ENCODE data around the gene TBXA2R. TPM values are rescaled to one million over a fixed set of nuclear protein-coding genes. Genes with fewer than 3 reads are reported as not detected.
"Not testable (repeated sequence)": the region's sequence is repeated elsewhere in the genome, so short reads cannot be mapped to it uniquely, and the experiment has no call there.

Gene TBXA2R
- total and polyA plus RNA-seq, 9 donors = 0.53 to 2.8 (median 2.2) TPM

DNA sequence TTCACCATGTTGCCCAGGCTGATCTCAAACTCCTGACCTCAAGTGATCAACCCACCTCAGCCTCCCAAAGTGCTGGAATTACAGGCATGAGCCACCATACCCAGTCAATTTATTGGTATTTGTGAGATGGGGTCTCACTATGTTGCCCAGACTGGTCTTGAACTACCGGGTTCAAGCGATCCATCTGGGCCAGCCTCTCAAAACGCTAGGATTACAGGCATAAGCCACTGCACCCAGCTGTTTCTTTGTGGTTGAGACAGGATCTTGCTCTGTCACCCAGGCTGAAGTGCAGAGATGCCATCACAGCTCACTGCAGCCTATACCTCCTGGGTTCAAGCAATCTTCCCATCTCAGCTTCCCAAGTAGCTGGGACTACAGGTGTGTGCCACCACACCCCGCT, 24.9 kb downstream of the TBXA2R start:
- H3K27me3 ChIP-seq (ENCODE audit: control insufficient read depth, insufficient read depth, low read length) = peaks cover 32% of the 10 kb centered on the region
- not testable (repeated sequence) for H3K27ac ChIP-seq (ENCODE audit: low read length); H3K4me1 ChIP-seq (ENCODE audit: control insufficient read depth, insufficient read depth, low read length); H3K36me3 ChIP-seq (ENCODE audit: control insufficient read depth, insufficient read depth, low read length); DNase-seq; H3K4me3 ChIP-seq (ENCODE audit: low read length); H3K9me3 ChIP-seq (replicated peaks; ENCODE audit: control insufficient read depth, low read depth, low read length)
- WGBS (ENCODE audit: insufficient coverage) = 50% methylated on average over 1 of the region's 4 CpGs

DNA sequence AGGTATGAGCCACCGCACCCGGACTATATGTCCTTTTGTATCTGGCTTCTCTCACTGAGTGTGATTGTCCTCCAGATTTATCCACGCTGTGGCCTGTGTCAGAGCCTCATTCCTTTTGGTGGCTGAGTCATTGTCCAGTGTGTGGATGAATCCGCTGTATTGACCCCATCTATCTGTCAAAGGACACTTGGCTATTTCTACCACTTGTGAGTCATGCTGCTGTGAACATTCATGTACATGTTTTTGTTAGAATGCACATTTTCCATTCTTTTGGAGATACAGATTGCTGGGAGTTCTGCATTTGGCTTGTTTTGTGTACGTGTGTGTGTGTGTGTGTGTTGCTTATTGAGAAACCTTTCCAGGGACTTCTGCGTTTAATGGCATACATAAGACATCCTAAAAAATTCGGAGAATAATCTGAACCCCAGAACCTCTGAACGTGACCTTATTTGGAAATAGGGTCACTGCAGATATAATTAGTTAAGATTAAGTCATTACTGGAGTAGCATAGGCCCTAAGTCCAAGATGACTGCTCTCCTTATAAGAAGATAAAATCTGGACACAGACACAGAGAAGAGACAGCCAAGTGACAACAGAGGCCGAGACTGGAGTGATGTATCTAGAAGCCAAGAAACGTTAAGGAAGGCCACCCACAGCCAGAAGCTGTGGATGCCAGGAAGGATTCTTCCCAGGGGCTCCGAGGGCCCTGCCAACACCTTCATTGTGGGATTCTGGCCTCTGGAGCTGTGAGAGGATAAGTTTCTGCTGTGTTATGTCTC, 26.3 kb downstream of the TBXA2R start:
- Histone ChIP-seq H3K27ac (ENCODE audit: low read length) (no peak overlapping the region), H3K27me3 (ENCODE audit: control insufficient read depth, insufficient read depth, low read length) (peaks cover 18% of the 10 kb centered on the region), H3K4me3 (ENCODE audit: low read length) (no peak overlapping the region), H3K9me3 (replicated peaks; ENCODE audit: control insufficient read depth, low read depth, low read length) (no peaks in the 10 kb centered on the region), H3K4me1 (ENCODE audit: control insufficient read depth, insufficient read depth, low read length) (peaks cover 13% of the 10 kb centered on the region), H3K36me3 (ENCODE audit: control insufficient read depth, insufficient read depth, low read length) (peaks cover 2% of the 10 kb centered on the region)
- WGBS (ENCODE audit: insufficient coverage) = 59% methylated on average over 5 of the region's 11 CpGs
- peak; percentile 77 for DNase-seq

DNA sequence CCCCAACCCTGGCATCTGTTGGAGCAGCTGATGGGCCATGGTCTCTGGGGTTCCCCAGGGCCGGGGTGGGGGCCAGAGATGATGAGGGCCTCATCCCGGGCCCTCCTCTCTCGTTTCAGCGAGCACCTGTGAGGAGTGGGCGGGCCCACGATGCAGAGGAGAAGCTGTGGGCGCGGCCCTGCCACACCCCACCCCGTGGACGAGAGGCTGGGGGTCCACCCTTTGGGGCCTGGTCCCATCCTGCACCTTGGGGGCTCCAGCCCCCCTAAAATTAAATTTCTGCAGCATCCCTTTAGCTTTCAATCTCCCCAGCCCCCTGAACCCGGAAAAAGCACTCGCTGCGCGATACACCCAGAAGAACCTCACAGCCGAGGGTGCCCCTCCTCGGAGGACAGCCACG, 28.3 kb downstream of the TBXA2R start:
- Histone ChIP-seq H3K27ac (ENCODE audit: low read length) (no peak overlapping the region), H3K27me3 (ENCODE audit: control insufficient read depth, insufficient read depth, low read length) (peaks cover 2% of the 10 kb centered on the region), H3K4me3 (ENCODE audit: low read length) (no peak overlapping the region), H3K36me3 (ENCODE audit: control insufficient read depth, insufficient read depth, low read length) (peaks cover 12% of the 10 kb centered on the region), H3K4me1 (ENCODE audit: control insufficient read depth, insufficient read depth, low read length) (peaks cover 21% of the 10 kb centered on the region), H3K9me3 (replicated peaks; ENCODE audit: control insufficient read depth, low read depth, low read length) (no peaks in the 10 kb centered on the region)
- no peak for DNase-seq
- WGBS (ENCODE audit: insufficient coverage) = 72% methylated on average over 15 of the region's 17 CpGs

DNA sequence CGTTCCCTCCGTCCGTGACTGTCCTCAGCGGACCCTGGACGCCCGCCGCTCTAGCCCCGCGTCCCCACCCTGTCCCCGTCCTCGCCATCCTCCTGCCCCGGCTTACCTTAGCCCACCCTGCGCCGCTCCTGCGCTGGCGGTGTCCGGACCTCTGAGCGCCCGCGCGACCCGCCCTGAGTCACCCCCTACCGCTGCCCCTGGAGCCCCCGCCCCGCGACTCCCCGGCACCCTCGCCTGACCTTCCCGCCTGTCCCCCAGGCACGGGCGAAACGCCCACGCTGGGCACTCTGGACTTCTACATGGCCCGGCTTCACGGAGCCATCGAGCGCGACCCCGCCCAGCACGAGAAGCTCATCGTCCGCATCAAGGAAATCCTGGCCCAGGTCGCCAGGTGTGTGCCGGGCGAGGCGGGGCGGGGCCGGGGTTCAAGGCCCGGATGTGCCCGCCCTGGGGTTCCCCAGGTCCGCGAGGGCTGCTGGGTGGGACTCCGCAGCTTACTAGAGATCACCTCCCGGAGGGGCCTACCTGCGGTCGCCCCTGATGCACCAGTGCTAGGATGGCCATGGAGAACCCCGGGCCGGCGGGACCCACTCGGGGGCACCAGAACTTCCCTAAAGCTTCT, 28.8 kb downstream of the TBXA2R start:
- peaks cover 12% of the 10 kb centered on the region for H3K36me3 ChIP-seq (ENCODE audit: control insufficient read depth, insufficient read depth, low read length)
- peaks cover 22% of the 10 kb centered on the region for H3K4me1 ChIP-seq (ENCODE audit: control insufficient read depth, insufficient read depth, low read length)
- H3K27ac ChIP-seq (ENCODE audit: low read length) = no peak overlapping the region
- no peaks in the 10 kb centered on the region for H3K27me3 ChIP-seq (ENCODE audit: control insufficient read depth, insufficient read depth, low read length)
- WGBS (ENCODE audit: insufficient coverage) = 53% methylated on average over 60 of the region's 60 CpGs
- H3K9me3 ChIP-seq (replicated peaks; ENCODE audit: control insufficient read depth, low read depth, low read length) = no peaks in the 10 kb centered on the region
- H3K4me3 ChIP-seq (ENCODE audit: low read length) = no peak overlapping the region
- no peak for DNase-seq

GRCh38 chr19:3576696-3577443, 29.8 kb downstream of the TBXA2R start:
- whole genome bisulfite sequencing (ENCODE audit: insufficient coverage) = 8% methylated on average over 50 of the region's 78 CpGs
- Histone ChIP-seq H3K4me3 (ENCODE audit: low read length) (peak overlapping the region; percentile 42), H3K36me3 (ENCODE audit: control insufficient read depth, insufficient read depth, low read length) (peaks cover 12% of the 10 kb centered on the region), H3K4me1 (ENCODE audit: control insufficient read depth, insufficient read depth, low read length) (peaks cover 27% of the 10 kb centered on the region), H3K27me3 (ENCODE audit: control insufficient read depth, insufficient read depth, low read length) (no peaks in the 10 kb centered on the region), H3K27ac (ENCODE audit: low read length) (no peak overlapping the region), H3K9me3 (replicated peaks; ENCODE audit: control insufficient read depth, low read depth, low read length) (no peaks in the 10 kb centered on the region)
- peak; percentile 82 for DNase-seq

GRCh38 chr19:3575949-3576673, 30.6 kb downstream of the TBXA2R start:
- 68% methylated on average over 20 of the region's 29 CpGs for WGBS (ENCODE audit: insufficient coverage)
- DNase-seq = no peak
- Histone ChIP-seq H3K27ac (ENCODE audit: low read length) (no peak overlapping the region), H3K4me3 (ENCODE audit: low read length) (peak overlapping the region; percentile 42), H3K36me3 (ENCODE audit: control insufficient read depth, insufficient read depth, low read length) (peaks cover 12% of the 10 kb centered on the region), H3K4me1 (ENCODE audit: control insufficient read depth, insufficient read depth, low read length) (peaks cover 30% of the 10 kb centered on the region), H3K9me3 (replicated peaks; ENCODE audit: control insufficient read depth, low read depth, low read length) (no peaks in the 10 kb centered on the region), H3K27me3 (ENCODE audit: control insufficient read depth, insufficient read depth, low read length) (no peaks in the 10 kb centered on the region)

- DNase-seq = peak; percentile 7
- Histone ChIP-seq H3K27me3 (ENCODE audit: control insufficient read depth, insufficient read depth, low read length) (no peaks in the 10 kb centered on the region), H3K4me3 (ENCODE audit: low read length) (no peak overlapping the region), H3K27ac (ENCODE audit: low read length) (no peak overlapping the region), H3K4me1 (ENCODE audit: control insufficient read depth, insufficient read depth, low read length) (peaks cover 30% of the 10 kb centered on the region), H3K36me3 (ENCODE audit: control insufficient read depth, insufficient read depth, low read length) (peaks cover 12% of the 10 kb centered on the region), H3K9me3 (replicated peaks; ENCODE audit: control insufficient read depth, low read depth, low read length) (no peaks in the 10 kb centered on the region)
- 76% methylated on average over 13 of the region's 19 CpGs for WGBS (ENCODE audit: insufficient coverage)
Observed at GRCh38 chr19:3575260-3575741, 31.4 kb downstream of the TBXA2R start.

- peaks cover 12% of the 10 kb centered on the region for H3K36me3 ChIP-seq (ENCODE audit: control insufficient read depth, insufficient read depth, low read length)
- no peaks in the 10 kb centered on the region for H3K27me3 ChIP-seq (ENCODE audit: control insufficient read depth, insufficient read depth, low read length)
- H3K9me3 ChIP-seq (replicated peaks; ENCODE audit: control insufficient read depth, low read depth, low read length) = no peaks in the 10 kb centered on the region
- peak overlapping the region; percentile 86 for H3K4me3 ChIP-seq (ENCODE audit: low read length)
- H3K4me1 ChIP-seq (ENCODE audit: control insufficient read depth, insufficient read depth, low read length) = peaks cover 30% of the 10 kb centered on the region
- 43% methylated on average over 48 of the region's 55 CpGs for WGBS (ENCODE audit: insufficient coverage)
- peak; percentile 86 for DNase-seq
- no peak overlapping the region for H3K27ac ChIP-seq (ENCODE audit: low read length)
Observed at GRCh38 chr19:3573858-3574637, 32.6 kb downstream of the TBXA2R start.

GRCh38 chr19:3573162-3573857, 33.4 kb downstream of the TBXA2R start:
- Histone ChIP-seq H3K27ac (ENCODE audit: low read length) (peak overlapping the region; percentile 83), H3K4me1 (ENCODE audit: control insufficient read depth, insufficient read depth, low read length) (peaks cover 30% of the 10 kb centered on the region), H3K27me3 (ENCODE audit: control insufficient read depth, insufficient read depth, low read length) (no peaks in the 10 kb centered on the region), H3K4me3 (ENCODE audit: low read length) (peak overlapping the region; percentile 86), H3K9me3 (replicated peaks; ENCODE audit: control insufficient read depth, low read depth, low read length) (no peaks in the 10 kb centered on the region), H3K36me3 (ENCODE audit: control insufficient read depth, insufficient read depth, low read length) (peaks cover 12% of the 10 kb centered on the region)
- under 1% methylated on average over 55 of the region's 60 CpGs for WGBS (ENCODE audit: insufficient coverage)
- DNase-seq = peak; percentile 32
